HepG2 (cell line): Measurements from ENCODE around the gene MBLAC1. TPM values are rescaled to one million over a fixed set of nuclear protein-coding genes. Genes with fewer than 3 reads are reported as not detected.

Experiments used
- CREB3 ChIP-seq: sonication (generic); formaldehyde crosslinking; IDR thresholded peaks from 2 replicates; pipeline ENCODE4 v1.5.0; 2020; ENCODE audit warnings: missing genetic modification reagents
- CTCF ChIP-seq: sonication (generic); formaldehyde crosslinking; IDR thresholded peaks from 2 replicates; pipeline ENCODE4 v1.5.0; 2020; ENCODE audit warnings: mild to moderate bottlenecking, missing genetic modification reagents, moderate library complexity
- HNRNPK ChIP-seq: fragments of 200-400 bp; formaldehyde crosslinking; IDR thresholded peaks from 2 replicates; pipeline ENCODE4 v1.6.1; 2018; ENCODE audit warnings: low read length, low read depth, moderate library complexity, mild to moderate bottlenecking; ENCODE audit not compliant: poor library complexity, severe bottlenecking
- HOXA7 ChIP-seq: sonication (generic); formaldehyde crosslinking; IDR thresholded peaks from 2 replicates; pipeline ENCODE4 v1.8.1; 2022; ENCODE audit warnings: mild to moderate bottlenecking, missing genetic modification reagents, moderate library complexity
- KDM3A ChIP-seq: IDR thresholded peaks from 2 replicates; pipeline ENCODE4 v1.6.1; 2018; ENCODE audit warnings: low read depth, missing compliant biosample characterization
- KDM5B ChIP-seq: sonication (generic); formaldehyde crosslinking; IDR thresholded peaks from 2 replicates; pipeline ENCODE4 v1.4.0; 2020; ENCODE audit warnings: missing genetic modification reagents, mild to moderate bottlenecking, borderline replicate concordance
- MTF2 ChIP-seq: sonication (generic); formaldehyde crosslinking; IDR thresholded peaks from 2 replicates; pipeline ENCODE4 v1.5.0; 2020; ENCODE audit warnings: missing genetic modification reagents, borderline replicate concordance
- MYNN ChIP-seq: sonication (generic); formaldehyde crosslinking; IDR thresholded peaks from 2 replicates; pipeline ENCODE4 v1.4.0; 2020; ENCODE audit warnings: mild to moderate bottlenecking, low read depth, missing genetic modification reagents
- NCOA5 ChIP-seq: sonication (generic); formaldehyde crosslinking; IDR thresholded peaks from 2 replicates; pipeline ENCODE4 v1.4.0; 2020; ENCODE audit warnings: missing genetic modification reagents
- PHF8 ChIP-seq: sonication (generic); formaldehyde crosslinking; IDR thresholded peaks from 2 replicates; pipeline ENCODE4 v1.5.0; 2020; ENCODE audit warnings: missing genetic modification reagents
- SALL1 ChIP-seq: sonication (generic); formaldehyde crosslinking; IDR thresholded peaks from 2 replicates; pipeline ENCODE4 v1.8.0; 2022; ENCODE audit warnings: mild to moderate bottlenecking, missing genetic modification reagents
- TBX3 ChIP-seq: fragments of 450-650 bp; IDR thresholded peaks from 2 replicates; pipeline ENCODE4 v1.6.1; 2017; ENCODE audit warnings: antibody characterized with exemption, mild to moderate bottlenecking, inconsistent platforms, borderline replicate concordance
- ZNF160 ChIP-seq: sonication (generic); formaldehyde crosslinking; IDR thresholded peaks from 2 replicates; pipeline ENCODE4 v1.8.0; 2022; ENCODE audit warnings: mild to moderate bottlenecking, inconsistent platforms, missing genetic modification reagents
- ZNF205 ChIP-seq: IDR thresholded peaks from 2 replicates; pipeline ENCODE4 v1.6.1; 2018; ENCODE audit warnings: missing biosample characterization, missing genetic modification reagents
- ZNF224 ChIP-seq: sonication (generic); formaldehyde crosslinking; IDR thresholded peaks from 2 replicates; pipeline ENCODE4 v1.5.0; 2020; ENCODE audit warnings: mild to moderate bottlenecking, missing genetic modification reagents
- ZNF256 ChIP-seq: sonication (generic); formaldehyde crosslinking; conservative IDR thresholded peaks from 2 replicates; pipeline ENCODE4 v1.4.0; 2020; ENCODE audit warnings: missing genetic modification reagents
- ZNF329 ChIP-seq: sonication (generic); formaldehyde crosslinking; IDR thresholded peaks from 2 replicates; pipeline ENCODE4 v1.9.0; 2021; ENCODE audit warnings: low read depth, mild to moderate bottlenecking, missing genetic modification reagents
- ZNF382 ChIP-seq: sonication (generic); formaldehyde crosslinking; IDR thresholded peaks from 2 replicates; pipeline ENCODE4 v1.5.0; 2020; ENCODE audit warnings: missing genetic modification reagents, mild to moderate bottlenecking, borderline replicate concordance
- ZSCAN29 ChIP-seq: sonication (generic); formaldehyde crosslinking; conservative IDR thresholded peaks from 2 replicates; pipeline ENCODE4 v1.4.0; 2020; ENCODE audit warnings: mild to moderate bottlenecking, missing genetic modification reagents
- polyA plus RNA-seq, 8 experiments: library from polyadenylated mRNA; depleted of rRNA in 3 of 8; stranded (reverse) in 7 of 8; unstranded in 1 of 8; fragments of >200 nt; fragmentation: Illumina TruSeq in 4 of 8; extraction: Trizol in 4 of 8; gene quantifications; 2 replicates each; pipeline versions ENCODE4 v1.2.1 to v1.2.3, GENCODE V29; 2011 to 2016; ENCODE audit warnings: low read depth in 4 of 8, missing spikeins in 1 of 8, mixed read lengths in 1 of 8; ENCODE audit not compliant: insufficient read depth in 1 of 8
- total RNA-seq, 5 experiments: library from RNA; depleted of rRNA; stranded (reverse); fragments of >200 nt; fragmentation: Illumina TruSeq; extraction: Trizol; gene quantifications; 2 replicates each; pipeline ENCODE4 v1.2.3, GENCODE V29; 2016; ENCODE audit warnings: low read depth in 1 of 5
- TF ChIP-seq, protein P1 (sequence below): sonication (generic); formaldehyde crosslinking; IDR thresholded peaks from 2 replicates; pipeline ENCODE4 v1.9.0; 2022; ENCODE audit warnings: missing genetic modification reagents, mild to moderate bottlenecking, borderline replicate concordance
- TF ChIP-seq, protein P2 (sequence below): sonication (generic); formaldehyde crosslinking; IDR thresholded peaks from 2 replicates; pipeline ENCODE4 v1.8.1; 2023; ENCODE audit warnings: missing genetic modification reagents, inconsistent platforms, borderline replicate concordance
- TF ChIP-seq, protein P3 (sequence below): sonication (generic); formaldehyde crosslinking; IDR thresholded peaks from 2 replicates; pipeline ENCODE4 v1.4.0; 2020; ENCODE audit warnings: missing genetic modification reagents, mild to moderate bottlenecking, borderline replicate concordance

MBLAC1 gene
- total and polyA plus RNA-seq, 2 of the 13 experiments (the other 11 are each of a cell fraction or from before 2014, with no cell fraction given): 0.79 to 2.1 TPM

GRCh38 chr7:100126931-100127865 is at the start of gene MBLAC1 (continued):
- peak; percentile 59; the same call in 1 of the 2 replicates for TF ChIP-seq KDM5B (CRISPR knock-in tag)
- TF ChIP-seq ZNF256 (CRISPR knock-in tag): no peak; the same call in 1 of the 2 replicates
- 0 out of 2 replicates have a peak, but pooled peaks have one; percentile 41 for TF ChIP-seq SALL1 (CRISPR knock-in tag)
- TF ChIP-seq TBX3: 0 out of 2 replicates have a peak, but pooled peaks have one; percentile 27
- peak; percentile 80; the same call in 1 of the 2 replicates for TF ChIP-seq MTF2 (CRISPR knock-in tag)
- TF ChIP-seq, protein P1, sequence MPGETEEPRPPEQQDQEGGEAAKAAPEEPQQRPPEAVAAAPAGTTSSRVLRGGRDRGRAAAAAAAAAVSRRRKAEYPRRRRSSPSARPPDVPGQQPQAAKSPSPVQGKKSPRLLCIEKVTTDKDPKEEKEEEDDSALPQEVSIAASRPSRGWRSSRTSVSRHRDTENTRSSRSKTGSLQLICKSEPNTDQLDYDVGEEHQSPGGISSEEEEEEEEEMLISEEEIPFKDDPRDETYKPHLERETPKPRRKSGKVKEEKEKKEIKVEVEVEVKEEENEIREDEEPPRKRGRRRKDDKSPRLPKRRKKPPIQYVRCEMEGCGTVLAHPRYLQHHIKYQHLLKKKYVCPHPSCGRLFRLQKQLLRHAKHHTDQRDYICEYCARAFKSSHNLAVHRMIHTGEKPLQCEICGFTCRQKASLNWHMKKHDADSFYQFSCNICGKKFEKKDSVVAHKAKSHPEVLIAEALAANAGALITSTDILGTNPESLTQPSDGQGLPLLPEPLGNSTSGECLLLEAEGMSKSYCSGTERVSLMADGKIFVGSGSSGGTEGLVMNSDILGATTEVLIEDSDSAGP: peak; percentile 71
- no peak for TF ChIP-seq ZNF224 (CRISPR knock-in tag)
- TF ChIP-seq ZNF382 (CRISPR knock-in tag): no peak
- no peak for TF ChIP-seq NCOA5 (CRISPR knock-in tag)
- TF ChIP-seq, protein P2, sequence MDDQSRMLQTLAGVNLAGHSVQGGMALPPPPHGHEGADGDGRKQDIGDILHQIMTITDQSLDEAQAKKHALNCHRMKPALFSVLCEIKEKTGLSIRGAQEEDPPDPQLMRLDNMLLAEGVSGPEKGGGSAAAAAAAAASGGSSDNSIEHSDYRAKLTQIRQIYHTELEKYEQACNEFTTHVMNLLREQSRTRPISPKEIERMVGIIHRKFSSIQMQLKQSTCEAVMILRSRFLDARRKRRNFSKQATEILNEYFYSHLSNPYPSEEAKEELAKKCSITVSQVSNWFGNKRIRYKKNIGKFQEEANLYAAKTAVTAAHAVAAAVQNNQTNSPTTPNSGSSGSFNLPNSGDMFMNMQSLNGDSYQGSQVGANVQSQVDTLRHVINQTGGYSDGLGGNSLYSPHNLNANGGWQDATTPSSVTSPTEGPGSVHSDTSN: no peak
- peak; percentile 42; the same call in 1 of the 2 replicates for TF ChIP-seq ZNF160 (CRISPR knock-in tag)
- TF ChIP-seq MYNN (CRISPR knock-in tag): no peak
- no peak for TF ChIP-seq HOXA7
- no peak; the same call in 1 of the 2 replicates for TF ChIP-seq CREB3
- no peak for TF ChIP-seq ZNF205 (CRISPR knock-in tag)
- TF ChIP-seq ZNF329 (CRISPR knock-in tag): no peak
- peak; percentile 57 for TF ChIP-seq HNRNPK
- TF ChIP-seq, protein P3, sequence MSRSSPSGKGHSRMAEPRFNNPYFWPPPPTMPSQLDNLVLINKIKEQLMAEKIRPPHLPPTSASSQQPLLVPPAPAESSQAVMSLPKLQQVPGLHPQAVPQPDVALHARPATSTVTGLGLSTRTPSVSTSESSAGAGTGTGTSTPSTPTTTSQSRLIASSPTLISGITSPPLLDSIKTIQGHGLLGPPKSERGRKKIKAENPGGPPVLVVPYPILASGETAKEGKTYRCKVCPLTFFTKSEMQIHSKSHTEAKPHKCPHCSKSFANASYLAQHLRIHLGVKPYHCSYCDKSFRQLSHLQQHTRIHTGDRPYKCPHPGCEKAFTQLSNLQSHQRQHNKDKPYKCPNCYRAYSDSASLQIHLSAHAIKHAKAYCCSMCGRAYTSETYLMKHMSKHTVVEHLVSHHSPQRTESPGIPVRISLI (CRISPR knock-in tag): no peak
- TF ChIP-seq CTCF (CRISPR knock-in tag): 0 out of 2 replicates have a peak, but pooled peaks have one; percentile 7
- peak; percentile 82 for TF ChIP-seq PHF8 (CRISPR knock-in tag)
- TF ChIP-seq ZSCAN29: no peak
- 0 out of 2 replicates have a peak, but pooled peaks have one; percentile 6 for TF ChIP-seq KDM3A
